Testis (tissue), 3 donors: Measurements from ENCODE around the gene SEMA4G. TPM values are rescaled to one million over a fixed set of nuclear protein-coding genes. Genes with fewer than 3 reads are reported as not detected.

Experiments
- DNase-seq: peaks from one replicate; pipeline ENCODE4 v3.0.0-alpha.2; 2019
- H3K27ac ChIP-seq, 2 donors: fragments of 200-600 bp; sonication (generic); one replicate each; pipeline ENCODE4 v1.5.1; 2019
- H3K27me3 ChIP-seq: fragments of 200-600 bp; sonication (generic); one replicate; pipeline ENCODE4 v1.5.1; 2019
- H3K36me3 ChIP-seq: fragments of 200-600 bp; sonication (generic); one replicate; pipeline ENCODE4 v1.5.1; 2017; ENCODE audit warnings: low read depth; ENCODE audit errors: missing control alignments
- H3K4me1 ChIP-seq: fragments of 200-600 bp; sonication (generic); one replicate; pipeline ENCODE4 v1.5.1; 2019
- H3K4me3 ChIP-seq, 2 donors: fragments of 200-600 bp; sonication (generic); one replicate each; pipeline ENCODE4 v1.5.1; 2017 to 2019
- H3K9me3 ChIP-seq: fragments of 200-600 bp; sonication (generic); one replicate; pipeline ENCODE4 v1.5.1; 2017
- POLR2A ChIP-seq: fragments of 450-650 bp; IDR thresholded peaks from one replicate; pipeline ENCODE4 v1.6.1; 2017; ENCODE audit warnings: antibody characterized with exemption, mild to moderate bottlenecking, moderate library complexity
- WGBS, 2 donors: methylation state at CpG; one replicate each; pipeline ENCODE4 v1.1.5; 2018; 5-methylcytosine and 5-hydroxymethylcytosine counted together
- intact Hi-C: fragments of 100-400 bp; cut with DNase I; formaldehyde crosslinking; loops from one replicate; pipeline ENCODE4 v1.15.1; 2023; ENCODE audit warnings: low total_unique reads
- polyA plus RNA-seq: library from polyadenylated mRNA; stranded (reverse); fragments of 350-450 nt; fragmentation: Illumina TruSeq; extraction: RNeasy Lipid Tissue Mini Kit (QIAGEN cat#74804); gene quantifications from one replicate; pipeline ENCODE4 v1.2.3, GENCODE V29; 2014; ENCODE audit warnings: low read depth, low replicate concordance; ENCODE audit not compliant: insufficient read depth
- total RNA-seq, 2 donors: library from RNA; depleted of rRNA; stranded (reverse); fragments of >200 nt; gene quantifications; one replicate each; pipeline ENCODE4 v1.2.3, GENCODE V29; 2016
- TF ChIP-seq, protein P1 (sequence below), 3 experiments: fragments of 450-650 bp in 2 of 3; fragments of 200-600 bp in 1 of 3; sonication (generic) in 1 of 3; IDR thresholded peaks; one replicate each; pipeline ENCODE4 v1.5.1; 2016 to 2019; ENCODE audit warnings: antibody characterized with exemption in 3 of 3, mild to moderate bottlenecking in 2 of 3, moderate library complexity in 1 of 3

Gene SEMA4G
- total and polyA plus RNA-seq, 3 donors from 2014 or later, result 4.8 to 7.2 (median 6.2) TPM

DNA sequence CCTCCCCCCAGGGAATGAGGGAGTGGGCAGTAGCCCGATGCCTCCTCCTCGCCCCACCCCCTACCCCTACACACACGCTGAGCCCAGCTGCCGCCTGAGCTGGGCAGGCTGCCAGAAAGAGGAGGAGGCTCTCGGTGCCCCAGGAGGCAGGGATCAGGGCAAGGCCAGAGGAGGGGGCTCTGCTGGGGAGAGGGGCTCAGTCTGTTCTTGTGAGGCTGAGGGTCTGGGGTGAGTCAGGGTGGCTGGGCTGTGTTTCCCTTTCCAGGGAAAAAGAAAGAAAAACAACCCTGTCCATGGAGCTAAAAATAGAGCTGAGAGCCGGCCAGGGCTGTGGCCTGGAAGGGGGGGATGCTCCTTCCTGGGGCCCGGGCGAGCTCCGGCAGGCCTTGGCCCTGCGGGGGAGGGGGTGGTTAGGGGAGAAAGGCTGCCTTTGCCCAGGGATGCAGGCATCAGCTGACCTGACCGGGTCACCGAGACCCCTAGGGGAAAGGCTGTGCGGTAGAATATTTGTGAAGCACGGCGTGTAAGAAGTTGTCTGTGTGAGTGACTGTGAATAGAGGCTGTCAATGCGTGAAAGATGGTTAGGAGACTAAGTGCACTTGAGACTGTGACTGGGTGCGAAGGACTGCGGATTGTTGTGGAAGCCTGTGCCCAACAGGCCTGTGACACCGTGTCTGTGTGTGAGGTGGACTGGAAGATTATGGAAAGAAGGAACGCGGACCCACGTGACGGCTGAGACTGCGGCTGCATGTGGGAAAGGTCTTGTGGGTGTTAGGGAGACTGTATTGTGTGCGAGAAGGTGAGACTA is 29.1 kb downstream of the SEMA4G start:
- Histone ChIP-seq H3K9me3 (no peaks in the 10 kb centered on the region), H3K36me3 (no peaks in the 10 kb centered on the region), H3K4me3 (peak overlapping the region; percentile 76 to 97), H3K27ac (peak overlapping the region; percentile 99 to 100), H3K27me3 (no peaks in the 10 kb centered on the region), H3K4me1 (peaks cover 35% of the 10 kb centered on the region)
- intact Hi-C loops, result no loop called here
- 0 to 1% methylated on average over 21 to 25 of the region's 25 CpGs for WGBS, 2 donors
- TF ChIP-seq POLR2A, result no peak
- TF ChIP-seq, protein P1, sequence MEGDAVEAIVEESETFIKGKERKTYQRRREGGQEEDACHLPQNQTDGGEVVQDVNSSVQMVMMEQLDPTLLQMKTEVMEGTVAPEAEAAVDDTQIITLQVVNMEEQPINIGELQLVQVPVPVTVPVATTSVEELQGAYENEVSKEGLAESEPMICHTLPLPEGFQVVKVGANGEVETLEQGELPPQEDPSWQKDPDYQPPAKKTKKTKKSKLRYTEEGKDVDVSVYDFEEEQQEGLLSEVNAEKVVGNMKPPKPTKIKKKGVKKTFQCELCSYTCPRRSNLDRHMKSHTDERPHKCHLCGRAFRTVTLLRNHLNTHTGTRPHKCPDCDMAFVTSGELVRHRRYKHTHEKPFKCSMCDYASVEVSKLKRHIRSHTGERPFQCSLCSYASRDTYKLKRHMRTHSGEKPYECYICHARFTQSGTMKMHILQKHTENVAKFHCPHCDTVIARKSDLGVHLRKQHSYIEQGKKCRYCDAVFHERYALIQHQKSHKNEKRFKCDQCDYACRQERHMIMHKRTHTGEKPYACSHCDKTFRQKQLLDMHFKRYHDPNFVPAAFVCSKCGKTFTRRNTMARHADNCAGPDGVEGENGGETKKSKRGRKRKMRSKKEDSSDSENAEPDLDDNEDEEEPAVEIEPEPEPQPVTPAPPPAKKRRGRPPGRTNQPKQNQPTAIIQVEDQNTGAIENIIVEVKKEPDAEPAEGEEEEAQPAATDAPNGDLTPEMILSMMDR (IDR thresholded peaks at IDR 0.05), result no peak
- DNase-seq, result peak; percentile 92

DNA sequence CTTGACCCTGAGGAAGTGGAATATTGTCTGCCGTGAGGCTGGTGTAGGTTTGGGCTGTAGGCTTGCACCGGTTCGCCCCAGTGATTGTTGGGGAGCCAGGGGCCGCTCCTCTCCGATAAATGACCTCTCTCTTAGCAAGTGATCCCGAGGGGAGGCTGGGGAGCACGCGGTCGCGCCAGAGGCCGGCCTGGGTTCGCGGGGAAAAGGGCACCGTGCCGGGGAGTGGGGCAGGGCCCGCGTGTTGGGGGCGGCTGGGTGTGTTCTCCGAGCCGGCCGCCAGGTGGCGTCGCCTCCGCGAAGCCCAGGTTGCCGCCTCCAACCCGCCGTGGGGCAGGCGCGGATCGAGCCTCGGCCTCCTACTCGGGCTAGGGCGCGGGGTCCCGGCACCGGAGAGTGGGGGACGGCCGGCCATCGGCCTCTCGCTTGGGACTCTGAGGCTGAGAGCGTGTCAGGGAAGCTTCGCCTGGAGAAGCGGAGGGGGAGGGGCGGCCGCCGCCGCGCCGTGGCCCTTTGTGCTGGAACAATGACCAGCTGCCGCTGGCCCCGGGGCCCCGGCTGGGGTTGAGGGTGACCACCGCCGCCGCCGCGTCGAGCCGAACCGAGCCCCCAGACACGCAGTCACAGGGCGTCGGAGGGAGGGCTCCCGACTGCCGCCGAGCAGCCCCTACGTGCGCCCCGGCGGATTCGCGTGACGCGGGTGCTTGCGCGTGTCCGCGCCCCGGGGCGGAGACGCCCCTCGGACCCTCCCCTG is 29.9 kb downstream of the SEMA4G start:
- intact Hi-C loops, result no loop called here
- DNase-seq, result peak; percentile 79
- no peaks in the 10 kb centered on the region for H3K36me3 ChIP-seq
- H3K4me1 ChIP-seq, result peaks cover 35% of the 10 kb centered on the region
- peak overlapping the region; percentile 99 to 100 for H3K27ac ChIP-seq
- no peaks in the 10 kb centered on the region for H3K9me3 ChIP-seq
- WGBS, 2 donors, result 0% methylated on average over 38 of the region's 83 CpGs; no CpG with 5 or more reads in 1 of the 2 donors
- H3K4me3 ChIP-seq, result peak overlapping the region; percentile 76 to 97
- TF ChIP-seq POLR2A, result peak; percentile 66
- TF ChIP-seq, protein P1 (IDR thresholded peaks at IDR 0.05), result peak; percentile 95 to 99 (median 97)
- H3K27me3 ChIP-seq, result no peaks in the 10 kb centered on the region

DNA sequence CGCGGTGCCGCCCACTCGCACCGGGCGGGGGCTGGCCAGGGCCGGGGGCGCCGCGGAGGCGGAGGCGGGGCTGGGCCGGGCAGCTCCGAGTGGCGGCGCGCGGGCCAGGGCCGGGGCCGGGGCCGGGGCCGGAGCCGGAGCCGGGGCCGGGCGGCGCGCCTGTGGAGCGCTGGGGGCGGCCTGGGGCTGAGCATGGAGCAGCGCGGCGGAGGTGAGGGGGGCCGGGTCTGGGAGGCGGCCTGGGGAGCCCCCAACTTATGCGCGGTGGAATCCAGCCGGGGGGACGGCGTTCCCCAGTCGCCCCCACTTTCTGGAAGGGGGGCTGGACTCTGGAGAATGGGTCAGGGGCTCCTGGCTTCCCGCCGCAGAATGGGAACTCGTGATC is 30.4 kb downstream of the SEMA4G start, which contains the start of gene LZTS2:
LZTS2 (plus strand) TSS at position 67 of the 385 bp plus-strand sequence. CDS start 2,731 bp downstream, outside the sequence.
- 0% methylated on average over 16 of the region's 44 CpGs; no CpG with 5 or more reads in 1 of the 2 donors for WGBS, 2 donors
- Histone ChIP-seq H3K27ac (peak within 1 kb of the TSS; percentile 99 to 100), H3K27me3 (no peaks in the 10 kb centered on the region), H3K4me1 (peaks cover 35% of the 10 kb centered on the region), H3K36me3 (no peaks in the 10 kb centered on the region), H3K4me3 (peak within 1 kb of the TSS; percentile 76 to 97), H3K9me3 (no peaks in the 10 kb centered on the region)
- no peak for DNase-seq
- TF ChIP-seq POLR2A, result no peak
- TF ChIP-seq, protein P1 (IDR thresholded peaks at IDR 0.05), result no peak
- intact Hi-C loops, result no loop called here

DNA sequence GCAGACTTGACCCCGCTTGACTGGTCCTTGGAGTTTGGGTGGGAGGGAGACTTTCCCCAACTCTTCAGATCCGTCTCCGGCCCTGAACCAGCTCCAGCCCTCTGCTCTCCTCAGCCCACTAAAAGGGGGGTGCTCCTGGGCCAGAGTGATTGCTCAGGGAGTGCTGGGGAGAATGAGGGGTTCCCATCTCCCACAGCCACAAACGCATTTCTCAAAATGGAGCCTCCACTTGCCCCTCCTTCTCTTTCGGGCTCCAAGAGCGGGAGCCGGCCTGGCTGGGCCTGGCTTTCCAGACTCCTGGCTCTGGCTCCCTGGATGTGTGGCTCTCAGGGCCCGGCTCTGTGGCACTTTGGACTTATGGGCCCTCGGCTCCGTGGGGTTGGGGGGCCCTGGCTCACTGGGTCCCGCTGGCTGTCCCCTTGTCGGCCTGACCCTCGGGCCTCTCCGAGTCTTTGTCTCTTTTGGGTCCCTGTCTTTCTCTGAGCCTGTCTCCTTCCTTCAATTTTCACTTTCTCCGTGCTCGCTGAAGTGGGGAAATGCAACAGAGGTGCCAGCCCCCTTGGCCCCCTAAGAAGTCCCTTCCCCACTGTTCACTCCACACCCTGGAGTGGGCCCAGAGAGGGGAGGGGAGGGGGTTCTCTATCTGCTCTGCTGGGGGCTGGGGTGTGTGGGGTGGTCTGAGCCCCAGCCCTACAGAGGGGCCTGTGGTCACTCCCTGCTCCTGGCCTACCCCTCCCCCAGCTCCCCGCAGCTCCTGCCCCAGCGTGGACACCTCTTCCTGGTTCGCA is 31.0 kb downstream of the SEMA4G start:
- H3K4me1 ChIP-seq, result peaks cover 35% of the 10 kb centered on the region
- H3K27me3 ChIP-seq, result no peaks in the 10 kb centered on the region
- H3K27ac ChIP-seq, result peak overlapping the region; percentile 96 to 99
- intact Hi-C loops, result no loop called here
- no peak for DNase-seq
- WGBS, 2 donors, result 5% methylated on average over 17 to 19 of the region's 19 CpGs
- peak overlapping the region; percentile 76 to 97 for H3K4me3 ChIP-seq
- no peaks in the 10 kb centered on the region for H3K36me3 ChIP-seq
- H3K9me3 ChIP-seq, result no peaks in the 10 kb centered on the region
- TF ChIP-seq, protein P1 (IDR thresholded peaks at IDR 0.05), result no peak
- TF ChIP-seq POLR2A, result no peak
